Mesodermal cell (in vitro differentiated cells): ENCODE measurements around the gene MIA.
"Not testable (repeated sequence)": the region's sequence is repeated elsewhere in the genome, so short reads cannot be mapped to it uniquely, and the experiment has no call there.

Experiments
- H3K27ac ChIP-seq: 2 replicates; pipeline ENCODE4 v1.7.0; 2013; ENCODE audit warnings: mild to moderate bottlenecking, low read depth, low read length, moderate library complexity; ENCODE audit not compliant: severe bottlenecking
- H3K36me3 ChIP-seq: 2 replicates; pipeline ENCODE4 v1.7.1; 2013; ENCODE audit warnings: mild to moderate bottlenecking, low read length, moderate library complexity; ENCODE audit not compliant: control insufficient read depth, insufficient read depth
- H3K4me1 ChIP-seq: one replicate; pipeline ENCODE4 v1.7.1; 2013; ENCODE audit warnings: mild to moderate bottlenecking, low read length; ENCODE audit not compliant: insufficient read depth, control insufficient read depth, poor library complexity, severe bottlenecking
- H3K4me3 ChIP-seq: 2 replicates; pipeline ENCODE4 v1.7.0; 2013; ENCODE audit warnings: low read length, control low read depth, mild to moderate bottlenecking; ENCODE audit not compliant: insufficient read depth, poor library complexity, severe bottlenecking; ENCODE audit errors: extremely low read depth
- H3K9me3 ChIP-seq: 2 replicates; pipeline ENCODE4 v1.7.1; 2013; ENCODE audit warnings: mild to moderate bottlenecking, low read length, moderate library complexity; ENCODE audit not compliant: control insufficient read depth
- WGBS, 2 experiments: methylation state at CpG; one replicate each; pipeline ENCODE4 v1.1.5; 2013; ENCODE audit warnings: missing lambda C conversion rate in 2 of 2; ENCODE audit not compliant: insufficient coverage in 2 of 2; 5-methylcytosine and 5-hydroxymethylcytosine counted together

Gene MIA

DNA sequence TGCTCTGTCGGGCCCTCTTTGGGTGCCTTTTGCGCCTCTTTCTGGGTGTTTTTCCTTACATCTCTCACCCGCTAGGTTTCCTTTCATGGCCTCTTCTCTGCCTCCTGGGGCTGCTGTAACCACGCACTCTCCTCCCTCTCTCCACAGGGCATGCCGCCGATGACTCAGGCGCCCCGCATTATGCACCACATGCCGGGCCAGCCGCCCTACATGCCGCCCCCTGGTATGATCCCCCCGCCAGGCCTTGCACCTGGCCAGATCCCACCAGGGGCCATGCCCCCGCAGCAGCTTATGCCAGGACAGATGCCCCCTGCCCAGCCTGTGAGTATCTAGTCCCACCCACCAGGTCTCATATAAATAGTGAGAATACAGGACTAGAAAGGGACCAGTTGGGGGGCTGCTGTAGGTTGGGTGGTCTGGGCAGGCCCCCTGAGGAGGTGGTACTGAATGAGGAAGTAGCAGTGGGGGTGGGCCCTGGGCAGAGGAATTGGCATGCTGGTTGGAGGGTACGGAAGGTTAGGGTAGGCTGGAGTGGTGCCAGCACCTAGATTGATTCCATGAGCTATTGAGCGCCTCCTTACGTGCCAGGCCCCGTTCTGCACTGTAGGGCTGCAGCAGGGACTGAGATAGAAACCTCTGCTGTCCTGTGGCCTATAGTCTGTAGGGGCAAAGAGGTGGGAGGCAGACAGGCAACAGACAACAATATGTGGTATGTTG lies 12.4 kb upstream of the MIA start:
- 94 to 96% methylated on average over 14 of the region's 17 CpGs for WGBS, 2 experiments
- H3K36me3 ChIP-seq = peaks cover 95% of the 10 kb centered on the region
- H3K27ac ChIP-seq = peak overlapping the region; percentile 41
- H3K4me3 ChIP-seq = no peak overlapping the region
- no peaks in the 10 kb centered on the region for H3K4me1 ChIP-seq
- H3K9me3 ChIP-seq = no peaks in the 10 kb centered on the region

DNA sequence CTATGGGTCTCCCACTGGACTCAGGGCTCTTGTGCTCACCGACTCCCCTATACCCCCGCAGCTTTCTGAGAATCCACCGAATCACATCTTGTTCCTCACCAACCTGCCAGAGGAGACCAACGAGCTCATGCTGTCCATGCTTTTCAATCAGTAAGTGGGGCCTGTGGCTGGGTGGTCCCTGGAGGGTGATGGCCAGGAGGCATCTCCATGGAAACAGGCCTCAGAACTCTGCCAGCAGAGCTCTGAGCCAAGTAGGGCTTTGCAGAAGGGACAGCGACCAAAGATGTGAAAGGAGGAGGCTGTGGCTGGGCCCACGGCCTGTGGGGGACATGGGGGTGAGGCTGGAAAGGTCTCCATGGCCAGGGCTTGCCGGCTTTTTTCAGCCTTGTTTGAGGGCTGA lies 11.8 kb upstream of the MIA start:
- Histone ChIP-seq H3K36me3 (peaks cover 91% of the 10 kb centered on the region), H3K27ac (no peak overlapping the region), H3K9me3 (no peaks in the 10 kb centered on the region), H3K4me1 (no peaks in the 10 kb centered on the region), H3K4me3 (no peak overlapping the region)
- 91 to 97% methylated on average over 4 to 7 of the region's 7 CpGs for WGBS, 2 experiments

DNA sequence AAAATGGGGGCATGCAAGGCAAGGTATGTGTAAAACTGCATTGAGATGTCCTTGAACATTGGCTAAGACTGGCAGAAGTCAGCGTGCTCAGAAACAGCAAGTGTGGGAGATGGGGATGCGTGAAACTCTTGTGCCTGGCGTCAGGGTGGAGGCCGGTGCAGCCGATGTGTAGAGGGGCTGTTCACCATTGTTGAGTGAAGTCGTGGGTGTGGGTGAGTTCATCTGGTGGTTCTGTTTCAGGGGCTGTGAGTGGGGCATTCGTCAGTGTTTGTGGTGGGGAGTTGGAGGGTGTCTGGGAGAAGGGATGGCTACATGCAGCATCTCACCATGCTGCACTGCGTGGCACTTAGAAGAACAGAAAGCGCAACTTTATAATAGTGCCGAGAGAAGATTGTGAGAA lies 11.4 kb upstream of the MIA start:
- Histone ChIP-seq H3K27ac (no peak overlapping the region), H3K4me1 (no peaks in the 10 kb centered on the region), H3K9me3 (no peaks in the 10 kb centered on the region), H3K4me3 (no peak overlapping the region), H3K36me3 (peaks cover 93% of the 10 kb centered on the region)
- 91 to 100% methylated on average over 5 to 7 of the region's 10 CpGs for WGBS, 2 experiments

DNA sequence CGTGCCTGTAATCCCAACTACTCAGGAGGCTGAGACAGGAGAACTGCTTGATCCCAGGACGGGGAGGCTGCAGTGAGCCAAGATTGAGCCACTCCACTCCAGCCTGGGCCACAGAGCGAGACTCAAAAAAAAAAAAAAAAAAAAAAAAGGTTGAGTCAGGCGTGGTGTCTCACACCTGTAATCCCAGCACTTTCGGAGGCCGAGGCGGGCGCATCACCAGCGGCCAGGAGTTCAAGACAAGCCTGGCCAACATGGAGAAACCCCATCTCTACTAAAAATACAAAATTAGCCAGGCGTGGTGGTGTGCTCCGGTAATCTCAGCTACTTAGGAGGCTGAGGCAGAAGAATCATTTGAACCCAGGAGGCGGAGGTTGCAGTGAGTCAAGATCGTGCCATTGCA lies 8.9 kb upstream of the MIA start:
- H3K4me3 ChIP-seq, H3K9me3 ChIP-seq, H3K27ac ChIP-seq, H3K4me1 ChIP-seq: not testable (repeated sequence)
- WGBS, 2 experiments = 95 to 97% methylated on average over 10 of the region's 13 CpGs
- peaks cover 75% of the 10 kb centered on the region for H3K36me3 ChIP-seq

DNA sequence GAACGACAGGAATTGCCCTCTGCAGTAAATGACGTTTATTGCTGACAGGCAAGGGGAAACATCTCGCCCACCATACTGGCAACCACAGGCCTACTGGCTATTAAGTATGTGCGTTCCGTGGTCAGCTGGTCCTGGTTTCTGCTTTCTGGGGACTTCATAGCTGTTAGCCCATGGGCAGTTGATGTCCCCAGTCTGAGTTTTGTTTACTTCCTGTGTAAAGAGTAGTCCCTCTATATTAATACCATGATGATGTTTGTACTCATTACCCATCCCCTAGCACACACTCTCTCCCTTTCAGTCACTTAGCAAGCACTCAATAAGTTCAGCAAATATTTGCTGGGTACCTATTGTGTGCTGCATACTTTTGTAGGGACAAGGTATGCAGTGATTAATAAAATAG lies 6.5 kb upstream of the MIA start:
- 90 to 95% methylated on average over 5 of the region's 5 CpGs for WGBS, 2 experiments
- Histone ChIP-seq H3K27ac (no peak overlapping the region), H3K9me3 (no peaks in the 10 kb centered on the region), H3K4me3 (no peak overlapping the region), H3K36me3 (peaks cover 60% of the 10 kb centered on the region), H3K4me1 (no peaks in the 10 kb centered on the region)

DNA sequence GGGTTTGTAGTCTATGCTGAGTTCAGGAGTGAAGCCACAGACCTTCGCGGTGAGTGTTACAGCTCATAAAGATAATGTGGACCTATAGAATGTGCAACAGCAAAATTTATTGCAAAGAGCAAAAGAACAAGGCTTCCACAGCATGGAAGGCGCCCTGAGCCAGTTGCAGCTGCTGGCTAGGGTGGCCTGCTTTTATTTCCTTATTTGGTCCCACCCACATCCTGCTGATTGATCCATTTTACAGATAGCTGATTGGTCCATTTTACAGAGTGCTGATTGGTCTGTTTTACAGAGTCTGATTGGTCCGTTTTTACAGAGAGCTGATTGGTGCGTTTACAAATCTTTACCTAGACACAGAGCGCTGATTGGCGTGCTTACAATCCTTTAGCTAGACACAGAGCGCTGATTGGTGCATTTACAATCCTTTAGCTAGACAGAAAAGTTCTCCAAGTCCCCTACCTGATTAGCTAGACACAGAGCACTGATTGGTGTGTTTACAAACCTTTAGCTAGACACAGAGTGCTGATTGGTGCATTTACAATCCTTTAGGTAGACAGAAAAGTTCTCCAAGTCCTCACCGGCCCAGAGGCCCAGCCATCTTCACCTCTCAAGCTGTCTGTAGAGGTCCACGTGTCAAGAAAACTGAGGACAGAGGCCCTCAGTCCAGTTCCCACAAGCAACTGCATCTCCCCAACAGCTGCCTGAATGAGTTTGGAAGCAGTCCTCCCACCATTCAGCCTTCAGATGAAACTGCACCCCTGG lies 4.0 kb upstream of the MIA start:
- not testable (repeated sequence) for H3K9me3 ChIP-seq, H3K27ac ChIP-seq, H3K4me3 ChIP-seq
- peaks cover 17% of the 10 kb centered on the region for H3K4me1 ChIP-seq
- WGBS, 2 experiments = 96% methylated on average over 8 to 10 of the region's 10 CpGs
- peaks cover 35% of the 10 kb centered on the region for H3K36me3 ChIP-seq

DNA sequence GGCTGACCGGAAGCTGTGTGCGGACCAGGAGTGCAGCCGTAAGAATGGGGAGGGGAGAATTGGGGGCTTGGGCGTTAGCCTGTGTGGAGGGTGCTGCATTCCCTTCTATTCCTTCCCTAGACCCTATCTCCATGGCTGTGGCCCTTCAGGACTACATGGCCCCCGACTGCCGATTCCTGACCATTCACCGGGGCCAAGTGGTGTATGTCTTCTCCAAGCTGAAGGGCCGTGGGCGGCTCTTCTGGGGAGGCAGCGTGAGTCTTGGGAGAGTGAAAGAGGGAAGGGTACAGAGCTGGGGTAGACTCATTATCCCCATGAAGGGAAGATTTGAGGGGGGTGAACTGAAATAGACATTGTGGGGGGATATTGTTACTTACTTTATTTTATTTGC lies 306 bp downstream of the MIA start:
- H3K4me1 ChIP-seq = peaks cover 17% of the 10 kb centered on the region
- H3K9me3 ChIP-seq = no peaks in the 10 kb centered on the region
- H3K27ac ChIP-seq = no peak overlapping the region
- WGBS, 2 experiments = 91 to 94% methylated on average over 6 of the region's 10 CpGs
- H3K4me3 ChIP-seq = no peak overlapping the region
- peaks cover 20% of the 10 kb centered on the region for H3K36me3 ChIP-seq

DNA sequence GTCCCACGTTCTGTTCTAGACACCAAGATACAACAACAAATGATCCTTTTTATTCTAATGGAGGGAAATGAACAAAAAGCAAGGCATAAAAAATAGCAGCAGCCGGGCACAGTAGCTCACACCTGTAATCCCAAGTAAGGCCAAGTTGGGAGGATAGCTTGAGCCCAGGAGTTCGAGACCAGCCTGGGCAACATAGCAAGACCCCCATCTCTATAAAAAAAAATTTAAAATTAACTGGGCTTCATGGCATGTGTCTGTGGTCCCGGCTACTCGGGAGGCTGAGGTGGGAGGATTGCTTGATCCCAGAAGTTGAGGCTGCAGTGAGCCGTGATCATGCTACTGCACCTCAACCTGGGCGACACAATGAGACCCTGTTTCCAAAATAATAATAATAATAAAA lies 1.0 kb downstream of the MIA start:
- peaks cover 17% of the 10 kb centered on the region for H3K4me1 ChIP-seq
- H3K9me3 ChIP-seq = no peaks in the 10 kb centered on the region
- peaks cover 16% of the 10 kb centered on the region for H3K36me3 ChIP-seq
- no peak overlapping the region for H3K27ac ChIP-seq
- WGBS, 2 experiments = 67 to 100% methylated on average over 2 to 3 of the region's 7 CpGs
- no peak overlapping the region for H3K4me3 ChIP-seq

DNA sequence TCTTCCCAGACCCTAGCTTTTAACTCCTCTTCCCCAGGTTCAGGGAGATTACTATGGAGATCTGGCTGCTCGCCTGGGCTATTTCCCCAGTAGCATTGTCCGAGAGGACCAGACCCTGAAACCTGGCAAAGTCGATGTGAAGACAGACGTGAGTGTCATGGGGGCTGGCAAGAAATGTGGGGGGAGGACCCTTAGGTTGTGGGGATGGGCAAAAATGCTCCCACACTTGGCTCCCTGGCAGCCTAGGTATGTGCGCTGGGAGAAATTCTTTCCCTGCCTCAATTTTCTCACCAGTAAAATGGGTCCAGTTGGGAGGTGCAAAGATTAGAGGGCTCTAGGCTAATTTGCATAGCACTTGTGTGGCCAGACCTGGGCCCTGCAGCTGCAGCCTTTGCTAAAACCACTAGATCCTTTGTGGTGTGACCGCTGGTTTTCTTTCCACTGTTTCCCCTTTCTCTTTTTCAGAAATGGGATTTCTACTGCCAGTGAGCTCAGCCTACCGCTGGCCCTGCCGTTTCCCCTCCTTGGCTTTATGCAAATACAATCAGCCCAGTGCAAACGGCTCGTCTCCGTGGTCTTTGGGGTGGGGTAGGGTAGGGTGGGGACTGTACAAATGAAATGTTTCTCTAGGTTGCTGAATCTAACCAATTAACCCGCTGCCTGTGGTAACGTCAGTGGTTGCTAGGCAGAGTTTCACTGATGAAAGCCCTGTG lies 1.8 kb downstream of the MIA start:
- H3K9me3 ChIP-seq = no peaks in the 10 kb centered on the region
- peak overlapping the region; percentile 100 for H3K27ac ChIP-seq
- H3K4me3 ChIP-seq = peak overlapping the region; percentile 68
- peaks cover 17% of the 10 kb centered on the region for H3K4me1 ChIP-seq
- H3K36me3 ChIP-seq = peaks cover 10% of the 10 kb centered on the region
- WGBS, 2 experiments = 21 to 22% methylated on average over 9 to 12 of the region's 13 CpGs

DNA sequence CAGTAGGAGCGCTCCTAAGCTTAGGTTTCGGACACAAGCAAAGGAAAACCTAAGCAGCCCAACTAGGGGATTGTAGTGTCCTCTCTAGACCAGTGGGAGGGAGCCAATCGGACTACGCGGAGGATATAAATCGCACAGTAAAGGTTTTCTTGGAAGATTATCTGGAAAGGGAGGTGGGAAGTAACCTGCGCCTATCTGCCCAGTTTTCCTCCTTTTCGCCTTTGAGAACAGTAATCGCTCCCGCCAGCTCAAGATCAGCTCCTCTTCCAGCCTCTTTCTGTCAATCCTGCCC lies 2.3 kb downstream of the MIA start:
- 0 to 2% methylated on average over 5 to 7 of the region's 10 CpGs for WGBS, 2 experiments
- H3K4me3 ChIP-seq = peak overlapping the region; percentile 68
- H3K9me3 ChIP-seq = no peaks in the 10 kb centered on the region
- peak overlapping the region; percentile 100 for H3K27ac ChIP-seq
- peaks cover 17% of the 10 kb centered on the region for H3K4me1 ChIP-seq
- H3K36me3 ChIP-seq = peaks cover 10% of the 10 kb centered on the region
